T-cell (primary cell): ENCODE measurements around the gene LMO1. TPM values are rescaled to one million over a fixed set of nuclear protein-coding genes. Genes with fewer than 3 reads are reported as not detected.

Experiments used
- ATAC-seq, 4 experiments: fragments of 200-7000 bp in 3 of 4; fragments of 150-1000 bp in 1 of 4; cut with Tn5 transposase; replicated peaks in 1 of 4; 1 replicate in 3 of 4; 2 replicates in 1 of 4; pipeline ENCODE4 v1.10.0; 2021; ENCODE audit warnings: moderate library complexity in 3 of 4, mild to moderate bottlenecking in 2 of 4, moderate number of reproducible peaks in 1 of 4
- CTCF ChIA-PET, 2 donors: fragments of 300-600 bp; sonication (Branson Sonifier 250); formaldehyde crosslinking; loops; one replicate each; lab custom pipeline; 2022; ENCODE audit warnings: antibody characterized with exemption in 2 of 2; lab: Charles Lee
- POLR2A ChIA-PET, 2 donors: fragments of 300-600 bp; sonication (Branson Sonifier 250); formaldehyde crosslinking; loops; one replicate each; lab custom pipeline; 2022; ENCODE audit warnings: antibody characterized with exemption in 2 of 2; lab: Charles Lee
- DNase-seq, 35 experiments: peaks; one replicate each; pipeline versions ENCODE4 v3.0.0 to v3.0.0-alpha.2; 2013 to 2023
- H3K27ac ChIP-seq: one replicate; pipeline ENCODE4 v1.5.1; 2013; ENCODE audit warnings: low read length
- H3K27me3 ChIP-seq, 2 experiments: replicated peaks in 1 of 2; 1 replicate in 1 of 2; 2 replicates in 1 of 2; pipeline versions ENCODE4 v1.6.1 to v1.7.0; 2013; ENCODE audit warnings: low read length in 1 of 2, mixed read lengths in 1 of 2; ENCODE audit not compliant: control insufficient read depth in 2 of 2, insufficient read depth in 2 of 2; ENCODE audit errors: extremely low read depth in 1 of 2
- H3K36me3 ChIP-seq, 2 donors: 1 replicate in 1 of 2; 2 replicates in 1 of 2; pipeline versions ENCODE4 v1.6.1 to v1.7.0; 2013; ENCODE audit warnings: low read length in 1 of 2; ENCODE audit not compliant: control insufficient read depth in 2 of 2, insufficient read depth in 1 of 2; ENCODE audit errors: extremely low read depth in 1 of 2
- H3K4me1 ChIP-seq, 2 experiments: 1 replicate in 1 of 2; 2 replicates in 1 of 2; pipeline versions ENCODE4 v1.6.1 to v1.7.0; 2013; ENCODE audit warnings: low read length in 2 of 2, mixed read lengths in 1 of 2; ENCODE audit not compliant: insufficient read depth in 2 of 2, control insufficient read depth in 1 of 2; ENCODE audit errors: extremely low read depth in 1 of 2
- H3K4me3 ChIP-seq, 2 donors: 1 replicate in 1 of 2; 2 replicates in 1 of 2; pipeline versions ENCODE4 v1.5.1 to v1.7.0; 2013; ENCODE audit warnings: mild to moderate bottlenecking in 2 of 2, low read length in 1 of 2, moderate library complexity in 1 of 2; ENCODE audit not compliant: control insufficient read depth in 1 of 2; ENCODE audit errors: extremely low read depth in 1 of 2
- H3K9me3 ChIP-seq: 2 replicates; pipeline ENCODE4 v1.7.0; 2013
- H3K27ac Mint-ChIP-seq, 2 donors: one replicate each; pipeline ENCODE4 v1.8.0; 2020 to 2021; ENCODE audit warnings: mild to moderate bottlenecking in 2 of 2, mixed read lengths in 2 of 2
- H3K27me3 Mint-ChIP-seq, 2 donors: one replicate each; pipeline ENCODE4 v1.8.0; 2021 to 2022; ENCODE audit warnings: mixed read lengths in 2 of 2
- H3K36me3 Mint-ChIP-seq: one replicate; pipeline ENCODE4 v1.8.0; 2021; ENCODE audit warnings: mixed read lengths
- H3K4me1 Mint-ChIP-seq, 3 donors: one replicate each; pipeline ENCODE4 v1.8.0; 2020 to 2022; ENCODE audit warnings: mixed read lengths in 3 of 3, mild to moderate bottlenecking in 1 of 3
- H3K4me3 Mint-ChIP-seq, 3 donors: one replicate each; pipeline ENCODE4 v1.8.0; 2020 to 2022; ENCODE audit warnings: mild to moderate bottlenecking in 3 of 3, mixed read lengths in 3 of 3, moderate library complexity in 3 of 3
- H3K9me3 Mint-ChIP-seq, 3 donors: one replicate each; pipeline ENCODE4 v1.8.0; 2020 to 2022; ENCODE audit warnings: mixed read lengths in 3 of 3
- WGBS: methylation state at CpG from one replicate; pipeline ENCODE4 v1.1.5; 2013; ENCODE audit warnings: missing lambda C conversion rate; ENCODE audit not compliant: insufficient coverage; 5-methylcytosine and 5-hydroxymethylcytosine counted together
- total RNA-seq, 35 experiments: library from RNA in 6 of 35; stranded (reverse) in 6 of 35; fragments of 120-200 nt in 1 of 35; gene quantifications; one replicate each; pipeline versions ENCODE4 v1.2.1 to v1.2.4 and lab custom pipeline; 2013 to 2026

Gene LMO1
- total RNA-seq, 5 donors from 2014 or later (not counting 1 experiment from before 2014, with no cell fraction given): not detected

DNA sequence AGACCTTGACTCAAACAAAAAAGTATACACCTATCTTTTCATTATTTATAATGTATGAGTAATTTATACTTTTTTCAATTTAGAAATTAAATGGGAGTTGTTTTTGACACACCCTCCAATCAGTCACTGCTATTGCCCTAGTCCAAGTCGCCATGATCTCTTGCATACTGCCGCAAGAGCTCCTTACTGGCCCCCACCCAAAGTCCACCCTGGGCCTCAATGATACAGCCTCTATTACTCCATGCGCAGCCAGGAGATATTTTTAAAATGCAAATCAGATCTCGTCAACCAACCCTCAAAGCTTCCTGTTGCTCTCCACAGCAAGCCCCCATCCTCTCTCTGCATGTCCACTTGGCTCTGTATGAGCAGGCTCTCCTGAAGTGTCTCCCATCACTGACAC, 12.8 kb upstream of the LMO1 start:
- DNase-seq (no peak), ATAC-seq (no peak)
- Mint-ChIP-seq H3K4me1 (no peaks in the 10 kb centered on the region), H3K36me3 (no peaks in the 10 kb centered on the region), H3K4me3 (no peak overlapping the region), H3K27ac (no peak overlapping the region), H3K9me3 (peaks cover 0 to 4% (median 4%) of the 10 kb centered on the region in 3 donors), H3K27me3 (peaks cover 9 to 12% of the 10 kb centered on the region in 2 donors)
- CTCF ChIA-PET: no interaction called here
- 75% methylated on average over 3 of the region's 4 CpGs for WGBS
- no peak overlapping the region for H3K4me3 ChIP-seq
- H3K9me3 ChIP-seq: no peaks in the 10 kb centered on the region
- POLR2A ChIA-PET: no interaction called here
- no peaks in the 10 kb centered on the region for H3K36me3 ChIP-seq
- no peaks in the 10 kb centered on the region for H3K4me1 ChIP-seq
- H3K27ac ChIP-seq: no peak overlapping the region
- H3K27me3 ChIP-seq: peaks cover 2 to 11% of the 10 kb centered on the region in 2 experiments

DNA sequence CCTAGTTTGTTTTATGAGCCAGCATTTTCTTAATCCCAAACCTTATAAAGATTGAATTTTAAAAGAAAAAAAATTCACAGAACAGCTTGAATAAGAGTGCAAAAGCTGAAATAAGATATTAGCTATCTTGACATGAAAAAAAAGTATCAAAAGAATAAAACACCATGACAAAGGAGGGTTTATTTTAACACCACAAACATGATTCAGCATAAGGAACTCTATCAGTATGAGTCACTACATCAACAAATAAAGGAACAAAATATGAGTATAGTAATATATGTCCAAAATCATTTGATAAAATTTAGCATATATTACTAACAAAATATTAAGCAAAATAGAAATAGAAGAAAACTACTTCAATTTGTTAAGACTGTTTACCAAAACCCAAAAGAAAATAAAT, 9.6 kb upstream of the LMO1 start:
- no peak overlapping the region for H3K4me3 Mint-ChIP-seq
- no peak overlapping the region for H3K27ac Mint-ChIP-seq
- peaks cover 38% of the 10 kb centered on the region in 2 donors for H3K27me3 Mint-ChIP-seq
- Histone ChIP-seq H3K36me3 (no peaks in the 10 kb centered on the region), H3K27ac (no peak overlapping the region), H3K27me3 (peaks cover 4 to 24% of the 10 kb centered on the region in 2 experiments), H3K9me3 (no peaks in the 10 kb centered on the region), H3K4me3 (no peak overlapping the region), H3K4me1 (no peaks in the 10 kb centered on the region)
- CTCF ChIA-PET: interaction anchor here (1.0 to 2.4 kb wide), 2 partner anchors 9 to 10 kb away, joined by 3 to 7 read pairs; partner anchors contain the start of gene LMO1 (in 1 of the 2)
- peaks cover 0 to 4% (median 2%) of the 10 kb centered on the region in 3 donors for H3K4me1 Mint-ChIP-seq
- no peak for DNase-seq
- H3K9me3 Mint-ChIP-seq: peaks cover 0 to 4% (median 4%) of the 10 kb centered on the region in 3 donors
- H3K36me3 Mint-ChIP-seq: no peaks in the 10 kb centered on the region
- no peak for ATAC-seq
- POLR2A ChIA-PET: no interaction called here

DNA sequence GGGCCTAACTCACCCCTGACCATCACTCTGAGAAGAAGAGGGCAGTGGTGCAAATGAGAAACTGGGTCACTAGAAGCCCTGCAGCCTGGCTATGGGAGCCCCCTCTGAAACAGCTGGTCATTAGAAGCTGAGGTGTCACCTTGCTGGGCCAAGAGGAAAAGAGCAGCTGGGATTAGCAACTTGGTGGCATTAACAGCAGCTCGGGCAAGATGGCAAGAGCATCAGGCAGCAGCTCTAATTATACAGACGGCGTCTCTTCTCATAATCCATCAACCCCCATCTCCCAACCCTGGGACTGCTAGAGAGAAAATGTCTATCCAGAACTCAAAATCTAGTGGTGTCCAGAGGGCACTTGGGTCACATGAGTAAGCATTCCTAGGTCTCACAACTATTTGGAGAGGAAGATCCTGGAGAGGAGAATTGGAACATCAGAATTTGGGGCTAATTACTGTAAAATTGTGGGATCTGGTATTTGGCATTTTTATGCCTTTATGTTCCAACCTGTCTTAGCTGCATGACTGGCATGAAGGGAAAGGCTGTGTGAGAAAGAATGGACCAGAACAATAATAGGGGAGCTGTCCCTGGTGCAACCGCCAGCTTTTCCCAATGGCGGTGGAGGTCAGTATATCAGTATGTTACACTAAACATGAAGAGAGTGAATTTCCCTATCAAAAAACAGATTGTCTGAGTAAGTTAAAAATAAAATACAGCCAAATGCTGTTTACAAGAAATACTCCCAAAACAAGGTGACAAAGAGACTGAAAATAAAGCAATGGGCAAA, 7.6 kb upstream of the LMO1 start:
- H3K27ac Mint-ChIP-seq: no peak overlapping the region

DNA sequence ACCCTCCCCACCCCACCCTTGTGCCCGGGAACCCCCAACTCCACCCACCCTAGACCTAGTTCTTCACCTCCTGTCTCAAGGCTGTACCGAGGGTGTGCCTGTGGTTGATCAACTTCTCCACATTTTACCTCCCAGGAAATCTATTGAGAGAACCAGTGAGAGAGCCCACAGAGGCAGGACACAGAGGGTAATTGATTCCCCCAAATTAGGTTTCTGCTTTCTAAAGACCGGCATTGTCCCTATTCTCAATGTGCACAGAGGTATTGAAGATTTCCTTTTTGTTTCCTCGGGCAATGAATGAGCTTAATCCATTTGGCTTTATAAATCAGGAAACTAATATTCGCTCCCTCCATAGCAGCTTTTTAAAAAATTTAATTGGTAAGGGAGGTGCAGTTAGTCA, 6.0 kb upstream of the LMO1 start:
- Histone ChIP-seq H3K4me1 (peaks cover 0 to 7% of the 10 kb centered on the region in 2 experiments), H3K27ac (no peak overlapping the region), H3K27me3 (peaks cover 8 to 51% of the 10 kb centered on the region in 2 experiments), H3K4me3 (no peak overlapping the region), H3K9me3 (no peaks in the 10 kb centered on the region), H3K36me3 (no peaks in the 10 kb centered on the region)
- H3K4me3 Mint-ChIP-seq: no peak overlapping the region
- no peak for DNase-seq
- no peak overlapping the region for H3K27ac Mint-ChIP-seq
- ChIA-PET POLR2A (no interaction called here), CTCF (no interaction called here)
- H3K27me3 Mint-ChIP-seq: peaks cover 51 to 65% of the 10 kb centered on the region in 2 donors
- no peak for ATAC-seq
- H3K9me3 Mint-ChIP-seq: peaks cover 0 to 4% (median 4%) of the 10 kb centered on the region in 3 donors
- peaks cover 0 to 5% (median 2%) of the 10 kb centered on the region in 3 donors for H3K4me1 Mint-ChIP-seq
- WGBS: 40% methylated on average over 1 of the region's 5 CpGs
- no peaks in the 10 kb centered on the region for H3K36me3 Mint-ChIP-seq

More for the DNA sequence above, 7.6 kb upstream of the LMO1 start:
- H3K27me3 ChIP-seq: peaks cover 10 to 36% of the 10 kb centered on the region in 2 experiments
- ATAC-seq: no peak
- Mint-ChIP-seq H3K4me1 (peaks cover 0 to 5% (median 2%) of the 10 kb centered on the region in 3 donors), H3K9me3 (peaks cover 0 to 4% (median 4%) of the 10 kb centered on the region in 3 donors), H3K4me3 (no peak overlapping the region), H3K36me3 (no peaks in the 10 kb centered on the region), H3K27me3 (peaks cover 44 to 49% of the 10 kb centered on the region in 2 donors)
- H3K27ac ChIP-seq: no peak overlapping the region
- no peak for DNase-seq
- POLR2A ChIA-PET: no interaction called here
- WGBS: no CpG with 5 or more reads among the region's 5 CpGs
- H3K4me3 ChIP-seq: no peak overlapping the region
- CTCF ChIA-PET: no interaction called here
- H3K36me3 ChIP-seq: no peaks in the 10 kb centered on the region
- H3K4me1 ChIP-seq: peaks cover 0 to 7% of the 10 kb centered on the region in 2 experiments
- no peaks in the 10 kb centered on the region for H3K9me3 ChIP-seq

DNA sequence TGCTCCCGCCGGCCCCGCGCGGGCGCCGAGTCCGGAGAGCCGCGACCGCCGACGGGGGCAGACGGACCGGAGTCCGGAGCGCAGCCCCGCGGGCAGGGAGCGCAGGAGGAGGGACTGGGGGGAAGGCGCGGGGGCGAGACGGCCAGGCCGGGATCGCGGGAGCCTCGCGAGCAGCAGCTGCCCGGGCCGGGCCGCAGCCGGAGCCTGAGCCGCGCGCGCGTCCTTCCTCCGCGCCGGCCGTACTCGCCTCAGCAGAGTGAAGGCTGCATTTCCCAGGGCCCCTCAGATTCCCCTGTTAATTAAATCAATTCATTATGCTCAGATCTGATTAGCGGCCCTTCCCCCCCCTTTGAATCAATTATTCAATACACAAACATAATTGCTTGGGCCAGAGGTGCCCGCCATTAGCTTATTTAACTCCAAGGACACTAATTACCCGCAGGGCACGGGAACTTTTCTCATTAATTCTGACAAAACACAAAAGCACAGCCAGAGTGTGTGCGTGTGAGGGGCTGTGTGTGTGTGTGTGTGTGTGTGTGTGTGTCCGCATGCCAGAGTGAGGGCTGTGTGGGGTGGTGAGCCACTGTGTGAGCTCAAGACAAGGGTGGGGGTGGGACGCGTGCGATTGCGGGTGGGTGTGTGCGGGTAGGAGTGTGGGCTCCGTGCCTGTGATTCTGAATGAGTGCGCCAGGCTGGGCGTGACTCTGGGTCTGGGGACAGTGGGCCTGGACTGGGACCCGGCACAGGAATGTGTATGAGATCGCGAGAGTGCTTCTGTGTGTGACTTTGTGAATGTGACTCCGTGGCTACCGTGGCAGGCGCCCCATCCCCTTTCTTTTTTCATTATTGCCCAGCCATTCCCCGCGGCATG, 5.1 kb upstream of the LMO1 start:
- ChIA-PET POLR2A (no interaction called here), CTCF (interaction anchor here in 1 of 2 donors (0.7 kb wide), 2 partner anchors 13 to 30 kb away, joined by 3 read pairs; no protein-coding TSS in a partner anchor)
- no peaks in the 10 kb centered on the region for H3K9me3 ChIP-seq
- peak overlapping the region in 1 of 2 donors; percentile 50 for H3K4me3 ChIP-seq
- Mint-ChIP-seq H3K4me3 (peak overlapping the region; percentile 43 to 55 (median 53)), H3K4me1 (peaks cover 6 to 10% (median 8%) of the 10 kb centered on the region in 3 donors), H3K27me3 (peaks cover 55 to 72% of the 10 kb centered on the region in 2 donors), H3K36me3 (no peaks in the 10 kb centered on the region), H3K27ac (no peak overlapping the region), H3K9me3 (no peaks in the 10 kb centered on the region)
- DNase-seq (peak in 1 of 35 experiments; percentile 20), ATAC-seq (peak in 2 of 4 experiments; percentile 4 to 29)
- H3K27me3 ChIP-seq: peaks cover 8 to 60% of the 10 kb centered on the region in 2 experiments
- 18% methylated on average over 57 of the region's 65 CpGs for WGBS
- H3K4me1 ChIP-seq: peaks cover 0 to 10% of the 10 kb centered on the region in 2 experiments
- no peak overlapping the region for H3K27ac ChIP-seq
- H3K36me3 ChIP-seq: no peaks in the 10 kb centered on the region
